Heart left ventricle (tissue), 13 donors: Measurements from ENCODE around the gene ERO1A.

Source experiments
- POLR2A ChIP-seq, 2 donors: fragments of 450-650 bp; IDR thresholded peaks; one replicate each; pipeline ENCODE4 v1.6.1; 2017; ENCODE audit warnings: antibody characterized with exemption in 2 of 2, mild to moderate bottlenecking in 2 of 2, moderate library complexity in 2 of 2
- TF ChIP-seq, protein P1 (sequence below), 12 donors: fragments of 200-600 bp; sonication (generic) in 4 of 12; IDR thresholded peaks; one replicate each; pipeline versions ENCODE4 v1.5.0 to v1.8.0; 2018 to 2022; ENCODE audit warnings: antibody characterized with exemption in 12 of 12, mild to moderate bottlenecking in 5 of 12
- donor health status: ischemic (EF 13 %, LVEDD 7.1; RV severe dilation, severe dysfunction).
- donor health status: DM: no; HTN: yes; CAD: no.
- donor health status: DM: no; HTN: no; CAD: no.
- donor health status: ischemic (EF 25% LVEDD 6.9; RV normal size, moderate dysfunction).
- donor health status: ischemic (EF 25% LVEDD 5.7; RV mildly dilated, moderate dysfunction).
- donor health status: ischemic (EF 35%, LVEDD 5.7; RV mildly dilated, moderate dysfunction).
- donor health status: nonischemic (EF 11% LVEDD 7.7; RV severe dilation, severe dysfunction).
- donor health status: DM: yes; HTN: yes; CAD: no.
- donor health status: PGD.
- donor health status: ischemic (EF 29% LVEDD 5.4; RV normal size, mild dysfunction).
- donor health status: nonischemic (EF 23%, LVEDD 6.1; RV moderate dilation, normal function).

DNA sequence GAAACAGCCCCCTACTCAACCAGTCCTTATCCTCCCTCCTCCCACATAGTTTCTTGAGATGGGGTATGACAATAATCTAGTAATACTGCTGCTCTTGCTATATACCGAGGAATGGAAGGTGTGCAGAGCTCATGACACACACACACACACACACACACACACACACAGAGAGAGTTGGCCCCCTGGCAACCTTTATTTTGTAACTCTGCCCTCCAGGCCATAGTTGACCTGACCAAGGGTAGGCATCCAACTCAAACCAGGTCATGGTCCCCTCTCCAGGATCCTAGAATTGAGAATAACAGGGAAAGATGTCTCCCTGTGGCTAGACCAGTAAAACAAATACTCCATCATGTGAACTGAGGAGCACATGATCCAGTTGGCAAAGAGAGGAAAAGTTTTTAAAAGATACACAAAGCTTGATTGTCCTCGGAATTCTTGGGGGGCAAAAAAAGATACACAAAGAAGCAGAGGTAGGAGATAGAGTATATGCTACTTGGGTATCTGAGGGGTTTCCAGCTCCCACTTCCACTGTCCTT lies 11.3 kb downstream of the ERO1A start:
- TF ChIP-seq, protein P1, sequence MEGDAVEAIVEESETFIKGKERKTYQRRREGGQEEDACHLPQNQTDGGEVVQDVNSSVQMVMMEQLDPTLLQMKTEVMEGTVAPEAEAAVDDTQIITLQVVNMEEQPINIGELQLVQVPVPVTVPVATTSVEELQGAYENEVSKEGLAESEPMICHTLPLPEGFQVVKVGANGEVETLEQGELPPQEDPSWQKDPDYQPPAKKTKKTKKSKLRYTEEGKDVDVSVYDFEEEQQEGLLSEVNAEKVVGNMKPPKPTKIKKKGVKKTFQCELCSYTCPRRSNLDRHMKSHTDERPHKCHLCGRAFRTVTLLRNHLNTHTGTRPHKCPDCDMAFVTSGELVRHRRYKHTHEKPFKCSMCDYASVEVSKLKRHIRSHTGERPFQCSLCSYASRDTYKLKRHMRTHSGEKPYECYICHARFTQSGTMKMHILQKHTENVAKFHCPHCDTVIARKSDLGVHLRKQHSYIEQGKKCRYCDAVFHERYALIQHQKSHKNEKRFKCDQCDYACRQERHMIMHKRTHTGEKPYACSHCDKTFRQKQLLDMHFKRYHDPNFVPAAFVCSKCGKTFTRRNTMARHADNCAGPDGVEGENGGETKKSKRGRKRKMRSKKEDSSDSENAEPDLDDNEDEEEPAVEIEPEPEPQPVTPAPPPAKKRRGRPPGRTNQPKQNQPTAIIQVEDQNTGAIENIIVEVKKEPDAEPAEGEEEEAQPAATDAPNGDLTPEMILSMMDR (IDR thresholded peaks at IDR 0.05) = no peak
- TF ChIP-seq POLR2A (IDR thresholded peaks at IDR 0.05) = no peak
